ENCODE data around the gene FGFR3.

- TF ChIP-seq NRF1 (IDR thresholded peaks at IDR 0.05; ENCODE audit: low read depth, low read length) (no peak), GATA2 (CRISPR knock-in tag; IDR thresholded peaks at IDR 0.05) (no peak), EP300 (IDR thresholded peaks at IDR 0.05; ENCODE audit: borderline replicate concordance in 1 of 2, low read depth in 1 of 2, low read length in 1 of 2) (no peak), CTCF (IDR thresholded peaks at IDR 0.05) (no peak)
Measured at GRCh38 chr4:1764670-1765069, 28.4 kb upstream of the FGFR3 start.

All from SK-N-SH (cell line).